Measurements from ENCODE around the gene ENTR1. TPM values are rescaled to one million over a fixed set of nuclear protein-coding genes. Genes with fewer than 3 reads are reported as not detected.

The ENTR1 gene
- total RNA-seq, 1 donor from 2014 or later = 37.6 TPM

DNA sequence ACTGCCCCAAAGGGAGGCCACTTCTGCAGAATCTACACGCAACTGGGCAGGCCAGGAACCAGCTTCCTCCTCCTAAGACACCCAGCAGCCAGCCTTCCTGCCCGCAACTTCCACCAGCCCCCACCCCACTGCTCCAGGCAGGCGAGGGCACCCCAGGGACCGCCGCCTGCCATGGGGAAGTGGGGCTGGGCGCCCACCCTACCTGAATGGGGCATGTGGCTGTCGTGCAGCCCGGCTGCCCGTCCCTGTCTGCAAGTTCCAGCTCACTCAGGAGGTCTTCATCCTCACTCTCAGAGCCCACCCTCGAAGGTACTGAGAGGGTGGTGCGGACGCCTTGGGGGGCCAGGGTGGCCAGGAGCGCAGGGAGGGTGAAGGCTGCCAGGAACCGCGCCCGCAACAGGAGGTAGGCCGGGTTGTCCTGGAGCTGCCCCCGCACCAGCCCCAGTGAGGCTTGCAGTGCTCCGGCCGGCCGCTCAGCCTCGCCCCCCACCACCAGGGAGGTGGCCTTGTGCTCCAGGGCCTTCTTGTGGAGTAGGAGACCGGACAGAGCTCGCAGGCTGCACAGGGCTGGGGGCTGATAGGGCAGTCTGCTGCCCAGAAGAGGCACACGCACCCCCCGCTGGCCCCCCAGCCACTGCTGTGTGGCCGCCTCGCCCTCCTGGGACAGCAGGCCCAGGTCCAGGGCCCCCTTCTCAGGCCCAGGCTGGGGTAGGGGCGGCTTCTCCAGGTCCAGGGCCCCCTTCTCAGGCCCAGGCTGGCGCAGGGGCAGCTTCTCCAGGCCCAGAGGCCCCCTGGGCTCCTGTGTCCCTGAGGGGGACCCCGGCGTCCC lies 32.9 kb downstream of the ENTR1 start:
- no peak for DNase-seq (ENCODE audit: low read depth, low spot score)

DNA sequence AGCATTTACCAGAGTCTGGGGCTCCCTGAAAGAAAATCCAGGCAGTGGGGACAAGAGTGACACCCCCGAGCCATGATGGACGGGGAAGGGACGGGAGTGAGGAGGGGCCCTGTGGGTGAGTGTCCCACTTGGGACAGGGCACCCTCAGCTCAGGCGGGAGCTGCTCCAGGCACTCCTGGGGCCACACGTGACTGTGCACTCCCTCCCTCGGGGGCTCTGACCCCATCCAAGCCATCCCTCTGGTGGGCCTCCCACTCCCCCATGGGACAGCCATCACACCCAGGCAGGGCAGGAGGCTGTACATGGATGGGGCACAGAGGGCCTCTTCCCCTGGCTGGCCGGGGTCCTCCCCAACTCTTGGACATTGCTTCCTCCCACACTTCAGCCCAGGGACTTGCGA lies 34.0 kb downstream of the ENTR1 start:
- DNase-seq (ENCODE audit: low read depth, low spot score) = no peak

DNA sequence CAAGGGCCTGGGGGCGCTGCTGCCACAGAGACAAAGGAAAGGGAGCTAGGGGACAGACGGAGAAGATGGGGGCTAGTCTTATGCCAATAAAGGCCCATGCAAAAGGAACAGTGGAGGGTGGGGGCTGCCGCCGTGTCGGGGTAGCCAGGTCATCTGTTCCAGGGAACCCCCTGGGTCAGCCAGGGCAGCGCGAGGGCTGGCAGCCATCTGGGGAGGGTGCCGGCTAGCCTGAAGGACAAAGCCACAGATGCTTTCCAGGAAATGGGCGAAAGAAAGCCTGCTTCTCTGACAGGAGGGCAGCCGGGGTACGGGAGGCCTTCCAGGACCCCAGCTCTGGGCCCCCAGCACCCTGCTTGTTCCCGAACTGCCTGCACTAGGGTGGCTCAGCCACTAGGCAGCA lies 35.3 kb downstream of the ENTR1 start:
- no peak for DNase-seq (ENCODE audit: low read depth, low spot score)

DNA sequence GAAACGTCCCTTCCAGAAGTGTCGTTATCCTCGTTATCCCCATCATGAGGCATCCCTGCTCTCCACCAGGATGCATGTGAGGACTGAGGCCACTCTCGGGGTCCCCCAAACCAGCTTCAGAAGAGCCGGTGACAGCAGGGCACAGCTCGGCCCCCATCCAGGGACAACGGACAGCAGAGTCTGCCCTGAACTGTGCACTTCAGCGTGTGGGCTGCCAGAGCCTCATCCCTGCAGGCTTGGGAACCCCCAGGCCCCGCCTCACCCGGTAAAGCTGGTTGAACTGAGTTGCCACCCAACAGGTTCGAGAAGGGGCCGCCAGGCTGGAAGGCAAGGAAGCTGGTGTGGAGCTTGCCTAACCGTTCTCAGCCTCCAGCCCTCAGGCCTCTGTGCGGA lies 36.2 kb downstream of the ENTR1 start:
- DNase-seq (ENCODE audit: low read depth, low spot score) = no peak

DNA sequence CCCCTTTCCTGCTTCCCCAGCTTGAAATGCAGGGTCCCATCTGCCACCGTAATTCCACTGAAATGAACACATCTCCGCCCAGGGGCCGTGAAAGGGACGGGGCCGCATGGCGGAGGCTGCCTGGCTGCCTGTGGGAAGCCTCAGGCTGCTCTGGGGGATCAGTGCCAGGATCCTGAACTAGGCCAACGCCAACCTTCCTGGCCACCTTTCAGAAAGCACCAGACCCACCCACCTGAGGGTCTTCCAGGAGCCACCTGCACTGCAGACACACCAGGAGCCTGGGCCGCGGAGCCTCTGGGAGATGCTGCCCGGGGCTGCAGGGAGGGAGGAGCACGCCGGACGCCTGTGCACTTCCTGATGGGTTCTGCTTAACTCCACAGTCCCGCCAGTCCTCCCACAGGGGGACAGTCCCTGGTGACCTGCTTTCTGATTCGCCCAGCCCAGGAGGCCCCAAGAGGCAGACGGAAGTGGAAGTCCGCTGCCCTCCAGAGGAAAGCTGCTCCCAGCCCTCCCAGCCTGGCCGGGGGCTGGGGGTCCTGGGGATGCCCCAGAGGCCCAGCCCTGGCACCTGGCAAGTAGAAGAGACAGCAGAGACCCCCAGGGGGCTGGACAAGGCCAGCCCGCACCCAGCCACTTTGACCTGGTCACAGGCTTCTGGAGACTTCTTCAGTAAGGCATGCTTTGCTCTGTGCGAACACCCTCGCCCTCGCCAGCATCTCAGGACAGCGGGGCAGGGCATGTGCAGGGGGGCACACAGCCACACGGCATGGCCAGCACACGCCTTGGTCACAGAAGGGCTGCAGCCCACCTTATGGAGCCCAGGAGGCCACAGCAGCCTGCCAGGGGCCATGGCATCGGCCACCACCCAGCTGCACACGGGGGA lies 36.9 kb downstream of the ENTR1 start, which contains the start of gene CARD9:
TSS of gene CARD9 (minus strand) at position 370 of the 883 bp plus-strand sequence. CDS start 1,591 bp downstream, outside the sequence.
- DNase-seq (ENCODE audit: low read depth, low spot score) = no peak

DNA sequence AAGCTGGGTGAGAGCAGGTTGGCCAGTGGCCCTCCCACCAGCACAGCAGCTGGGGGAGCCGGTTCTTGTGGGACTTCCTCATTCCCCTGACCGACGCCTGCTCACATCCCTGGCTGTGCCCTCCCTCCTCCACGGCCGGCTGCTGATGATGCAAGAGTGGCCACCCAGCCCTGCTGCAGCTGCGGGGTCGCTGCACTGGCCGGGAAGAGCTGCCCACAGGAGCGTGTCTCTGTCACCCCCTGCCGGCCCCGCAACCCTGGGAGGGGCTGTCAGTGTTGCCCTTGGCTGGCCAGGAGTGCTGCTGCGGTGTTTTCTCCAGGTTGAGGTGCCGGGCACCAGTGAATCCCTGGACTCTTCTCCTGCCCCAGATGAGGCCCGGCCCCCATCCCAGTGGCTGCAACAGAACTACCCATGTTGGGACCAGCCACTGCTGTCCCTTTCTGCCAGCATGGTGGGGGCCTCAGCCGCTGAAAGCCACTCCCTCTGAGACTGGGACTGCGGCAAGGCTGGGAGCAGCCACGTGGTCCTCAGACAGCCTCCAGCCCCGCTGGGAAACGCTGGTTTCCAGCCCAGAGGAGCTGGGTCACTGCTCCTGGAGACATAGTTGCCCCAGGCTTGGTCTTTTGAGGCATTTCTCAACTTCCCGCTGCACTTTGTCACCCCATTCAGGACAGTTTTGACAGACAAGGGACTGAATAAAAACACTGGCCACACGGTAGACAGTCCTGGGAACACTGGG lies 37.7 kb downstream of the ENTR1 start:
- DNase-seq (ENCODE audit: low read depth, low spot score) = no peak

DNA sequence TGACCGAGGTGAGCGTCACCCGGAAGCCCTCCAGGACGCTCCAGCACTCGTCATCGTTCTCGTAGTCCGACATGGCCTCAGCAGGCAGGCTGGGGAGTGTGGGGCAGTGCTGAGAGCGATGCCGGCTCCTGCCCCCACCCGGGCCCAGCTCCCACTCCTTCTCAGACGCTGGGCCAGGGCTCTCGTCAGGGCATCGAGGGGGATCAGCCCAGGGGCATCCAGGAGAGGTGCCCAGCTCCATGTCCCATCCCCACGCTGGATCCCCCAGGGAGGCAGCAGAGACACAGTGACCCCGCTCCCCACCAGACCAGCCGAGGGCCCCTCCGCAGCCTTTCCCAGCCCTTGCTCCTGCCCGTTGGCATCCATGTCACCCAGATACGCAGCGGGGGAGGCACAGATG lies 38.4 kb downstream of the ENTR1 start:
- no peak for DNase-seq (ENCODE audit: low read depth, low spot score)

DNA sequence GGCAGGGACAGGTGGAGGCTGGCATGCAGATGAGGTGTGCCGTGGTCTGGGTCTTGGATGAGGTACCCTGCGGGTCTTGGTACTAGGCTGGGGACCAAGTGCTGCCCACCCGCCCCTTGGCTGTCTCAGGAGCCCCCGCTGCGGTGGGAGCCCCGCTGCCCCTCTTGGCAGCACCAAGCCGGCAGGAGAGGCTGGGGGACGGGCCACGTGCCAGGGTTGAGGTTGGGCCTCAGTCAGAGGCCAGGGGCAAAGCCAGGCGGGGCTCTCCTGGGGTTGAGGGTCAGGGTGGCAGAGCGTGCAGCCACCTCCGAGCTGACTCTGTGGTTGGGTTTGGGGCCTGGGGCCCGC lies 38.9 kb downstream of the ENTR1 start:
- DNase-seq (ENCODE audit: low read depth, low spot score) = no peak

DNA sequence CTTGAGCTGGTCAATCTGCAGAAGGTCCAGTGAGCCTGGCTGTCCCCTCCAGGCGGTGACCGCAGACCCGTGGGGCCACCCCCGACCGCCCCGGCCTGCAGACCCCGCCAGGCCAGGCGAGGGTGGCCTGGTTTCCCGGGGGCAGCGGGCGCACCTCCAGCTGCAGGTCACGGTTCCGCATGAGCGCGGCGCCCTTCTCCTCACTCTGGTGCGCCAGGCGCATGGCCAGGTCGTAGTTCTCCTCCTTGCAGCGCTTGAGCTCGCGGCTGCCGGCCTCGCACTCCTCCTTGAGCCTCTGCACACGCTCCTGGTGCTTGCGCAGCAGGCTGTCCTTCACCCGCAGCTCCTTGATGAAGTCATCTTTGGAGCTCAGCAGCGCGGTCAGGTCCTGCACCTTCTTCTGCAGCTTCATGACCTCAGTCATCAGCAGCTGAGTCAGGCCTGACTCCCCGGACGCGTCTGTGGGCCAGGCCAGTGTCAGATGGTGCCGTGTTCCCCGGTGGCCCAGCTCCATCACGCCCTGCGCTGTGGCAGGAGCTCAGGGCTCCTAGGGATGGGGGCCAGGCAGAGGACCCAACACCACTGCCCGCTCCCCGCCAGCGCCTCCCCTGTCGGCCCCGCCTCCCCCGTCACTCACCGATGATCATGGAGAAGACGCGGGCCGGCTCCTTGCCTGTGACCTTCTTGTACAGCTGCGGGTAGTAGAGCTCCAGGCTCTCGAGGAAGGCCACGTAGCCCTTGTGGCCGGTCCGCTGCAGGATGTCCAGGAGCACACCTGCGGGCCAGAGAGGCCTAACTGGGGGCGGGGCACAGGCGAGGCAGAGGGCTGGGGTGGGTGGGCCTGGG lies 39.5 kb downstream of the ENTR1 start:
- no peak for DNase-seq (ENCODE audit: low read depth, low spot score)

DNA sequence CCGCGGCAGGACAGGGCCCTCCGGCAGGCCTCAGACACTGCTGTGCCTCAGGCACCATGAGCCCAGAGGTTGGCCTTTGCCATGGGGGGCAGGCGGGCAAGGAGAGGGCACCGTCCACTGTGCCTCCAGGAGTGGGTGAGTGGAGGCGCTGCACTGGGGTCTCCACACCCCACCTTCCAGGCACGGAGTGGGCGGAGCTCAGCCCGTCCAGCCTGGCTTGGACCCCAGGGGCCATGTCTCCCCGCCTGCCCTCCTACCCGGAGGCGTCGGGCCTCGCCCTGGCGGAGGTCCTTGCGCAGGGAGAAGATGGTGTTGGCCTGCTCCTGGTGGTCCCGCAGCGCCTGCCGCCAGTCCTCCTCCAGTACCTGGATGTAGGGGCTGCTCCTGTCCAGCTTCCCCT lies 40.4 kb downstream of the ENTR1 start:
- DNase-seq (ENCODE audit: low read depth, low spot score) = no peak

DNA sequence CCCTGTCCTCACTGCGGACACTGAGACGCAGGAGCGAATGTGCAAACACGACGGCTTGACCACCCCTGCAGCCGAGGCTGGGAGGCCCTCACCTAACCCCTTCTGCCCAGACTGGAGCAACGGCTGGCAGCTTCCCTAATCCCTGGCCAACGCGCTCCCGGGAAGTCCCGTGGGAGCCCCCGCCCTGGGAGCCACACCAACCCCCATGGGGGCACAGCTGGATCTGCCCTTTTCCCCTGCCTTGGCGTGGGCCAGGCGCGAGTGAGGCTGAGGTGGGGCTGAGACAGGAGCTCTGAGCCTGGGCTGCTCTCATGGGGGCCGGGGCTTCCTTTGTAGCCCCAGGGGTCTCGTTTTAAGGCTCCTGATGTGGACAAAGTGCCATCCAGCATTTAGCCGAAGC lies 42.2 kb downstream of the ENTR1 start:
- DNase-seq (ENCODE audit: low read depth, low spot score) = no peak

DNA sequence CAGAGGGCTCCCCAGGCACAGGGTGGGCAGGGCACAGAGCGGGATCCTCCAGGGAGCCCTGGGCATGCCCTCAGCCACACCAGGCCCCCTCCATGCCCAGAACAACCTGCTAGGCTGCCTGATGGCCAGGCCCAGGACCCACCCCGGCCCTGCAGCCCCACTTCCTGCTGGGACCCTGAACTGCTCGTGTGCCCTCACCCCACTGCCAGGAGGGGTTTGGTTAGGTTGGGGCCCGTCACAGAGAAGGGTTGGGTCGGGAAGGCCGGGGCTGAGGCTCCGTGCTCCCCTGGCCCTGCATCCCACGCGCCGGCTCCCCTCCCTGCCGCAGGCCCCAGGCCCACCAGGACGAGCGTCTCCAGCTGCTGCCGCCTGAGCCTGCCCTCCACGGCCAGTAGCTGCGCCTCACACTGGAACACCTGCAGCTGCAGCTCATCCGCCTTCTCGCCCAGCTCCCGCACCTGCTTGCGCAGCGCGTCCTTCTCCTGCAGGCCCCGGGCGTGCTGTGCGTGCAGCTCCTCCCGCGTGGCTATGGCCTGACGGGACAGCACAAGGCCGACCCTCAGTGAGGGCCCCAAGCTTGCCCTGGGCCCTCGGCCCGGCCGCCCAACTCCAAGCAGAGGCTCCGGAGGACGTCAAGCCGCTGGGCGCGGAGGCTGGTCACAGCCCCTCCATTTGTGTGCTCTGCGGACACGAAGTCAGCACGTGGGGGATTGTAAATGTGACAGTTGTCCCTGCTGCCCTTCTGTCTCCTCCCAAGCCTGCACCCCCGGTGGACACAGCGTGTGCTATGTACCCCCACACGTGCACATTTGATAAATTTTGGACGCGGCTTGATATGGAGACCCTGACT lies 42.9 kb downstream of the ENTR1 start:
- no peak for DNase-seq (ENCODE audit: low read depth, low spot score)

DNA sequence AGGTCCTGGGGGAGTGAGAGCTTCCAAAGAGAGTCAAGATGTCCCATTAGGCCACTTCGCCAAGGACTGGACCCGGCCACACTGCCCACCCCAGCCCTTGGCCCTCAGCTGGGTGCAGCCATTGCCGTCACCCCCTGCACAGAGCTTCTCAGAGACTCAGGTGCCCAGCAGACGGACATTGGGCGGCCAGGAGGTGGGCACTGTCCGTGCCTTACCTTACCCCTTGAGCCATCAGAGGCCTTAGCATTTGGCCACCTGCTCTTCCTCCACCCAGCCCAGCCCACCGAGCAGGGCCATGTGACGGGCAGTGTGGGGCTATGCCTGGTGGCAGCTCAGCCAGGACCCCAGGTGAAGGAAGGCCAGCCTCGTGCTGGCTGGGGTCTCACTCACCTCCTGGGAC lies 43.6 kb downstream of the ENTR1 start:
- no peak for DNase-seq (ENCODE audit: low read depth, low spot score)

DNA sequence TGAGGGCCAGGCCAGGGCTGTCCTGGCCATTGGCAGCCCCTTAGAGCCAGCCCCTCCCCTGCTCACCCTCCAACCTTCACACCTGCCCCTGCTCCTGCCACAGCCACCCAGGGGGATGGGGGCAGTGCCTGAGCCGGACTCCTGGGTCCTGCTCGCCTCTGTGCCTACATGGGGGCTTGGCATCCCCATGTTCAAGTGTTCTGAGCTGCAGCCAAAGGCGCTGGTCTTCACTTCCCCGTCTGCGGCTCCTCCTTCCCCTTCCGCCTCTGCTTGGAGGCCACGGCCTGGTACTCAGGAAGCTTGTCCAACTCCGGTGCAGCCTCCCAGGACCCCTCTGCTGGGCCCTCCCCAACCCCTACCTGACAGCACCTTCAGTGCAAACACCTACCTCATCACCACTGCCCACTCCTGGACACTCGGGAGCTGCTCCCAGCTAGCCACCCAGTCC lies 44.6 kb downstream of the ENTR1 start:
- no peak for DNase-seq (ENCODE audit: low read depth, low spot score)

DNA sequence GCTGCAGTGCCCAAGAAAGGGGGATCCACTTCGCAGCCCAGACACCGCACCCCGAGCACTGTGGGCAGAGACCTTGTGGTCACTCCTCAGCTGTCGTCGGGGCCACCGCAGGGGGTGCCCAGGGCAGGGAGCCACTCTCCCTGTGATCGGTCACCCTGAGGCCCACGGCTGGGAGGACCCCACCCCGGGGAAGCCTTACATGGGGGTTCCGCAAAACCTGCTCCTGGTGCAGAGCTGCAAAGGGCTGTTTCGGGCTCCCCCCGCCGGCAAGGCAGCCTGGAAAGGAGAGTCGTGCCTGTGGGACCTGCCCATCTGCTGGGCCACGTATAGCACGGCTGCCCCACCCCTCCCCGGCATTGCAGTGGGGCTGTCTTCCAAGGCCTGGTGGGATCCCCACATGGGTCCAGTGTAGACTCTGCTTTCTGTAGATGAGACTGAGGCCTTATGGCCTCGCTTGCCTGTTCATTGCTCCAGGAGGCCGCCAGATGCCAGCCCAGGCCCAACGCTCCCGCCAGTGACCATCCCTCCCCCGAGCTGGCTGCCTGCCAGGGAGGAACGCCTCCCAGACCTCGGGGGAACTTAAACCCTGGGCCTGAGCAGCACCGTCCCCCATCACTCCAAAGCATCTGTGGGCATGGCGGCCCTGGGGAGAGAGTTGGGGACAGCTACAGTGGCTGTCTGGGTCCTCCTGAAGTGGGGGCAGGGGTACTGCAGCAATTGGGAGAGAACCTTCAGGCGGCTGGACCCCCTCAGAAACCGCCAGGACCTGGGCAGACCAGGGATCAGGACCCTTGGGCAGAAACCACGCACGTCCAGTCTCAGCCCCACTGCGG lies 45.3 kb downstream of the ENTR1 start:
- DNase-seq (ENCODE audit: low read depth, low spot score) = no peak

DNA sequence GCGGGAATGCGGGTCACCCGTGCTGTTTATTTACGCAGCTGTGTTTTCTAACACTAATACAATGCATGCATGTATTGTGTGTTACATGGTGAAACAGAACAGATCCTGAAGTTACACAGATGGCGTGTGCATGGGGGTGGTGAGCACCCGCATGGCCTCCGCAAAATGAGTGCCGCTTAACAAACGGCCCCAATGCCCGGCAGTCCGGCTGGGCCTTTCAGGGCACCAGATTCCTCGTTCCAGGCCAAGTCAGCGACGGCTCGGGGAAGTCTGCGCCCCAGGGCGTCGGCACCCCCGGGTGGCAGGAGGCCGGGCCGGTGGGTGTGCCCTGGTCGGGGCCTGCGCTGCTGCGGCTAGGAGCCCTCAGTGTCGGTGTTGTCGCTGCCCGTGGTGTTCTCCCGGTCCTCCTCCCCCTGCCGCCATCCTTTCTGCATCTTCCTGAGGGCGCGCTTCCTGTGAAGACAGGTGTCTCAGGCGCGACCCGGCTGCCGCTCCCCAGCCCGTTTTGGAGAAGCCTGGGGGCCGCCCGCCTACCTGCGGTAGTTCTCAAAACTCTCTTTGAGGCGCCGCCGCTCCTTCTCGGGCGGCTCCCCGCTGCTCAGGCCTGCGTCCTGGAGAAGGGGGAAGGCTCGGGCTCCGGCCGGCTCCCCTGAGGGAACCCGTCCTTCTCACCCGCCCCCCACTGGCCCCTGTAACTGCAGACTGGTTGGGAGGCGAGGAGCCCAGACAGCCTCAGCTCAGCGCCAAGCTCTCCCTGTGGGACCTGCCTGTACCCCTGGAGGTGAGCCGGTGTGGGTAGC lies 46.3 kb downstream of the ENTR1 start:
- no peak for DNase-seq (ENCODE audit: low read depth, low spot score)

DNA sequence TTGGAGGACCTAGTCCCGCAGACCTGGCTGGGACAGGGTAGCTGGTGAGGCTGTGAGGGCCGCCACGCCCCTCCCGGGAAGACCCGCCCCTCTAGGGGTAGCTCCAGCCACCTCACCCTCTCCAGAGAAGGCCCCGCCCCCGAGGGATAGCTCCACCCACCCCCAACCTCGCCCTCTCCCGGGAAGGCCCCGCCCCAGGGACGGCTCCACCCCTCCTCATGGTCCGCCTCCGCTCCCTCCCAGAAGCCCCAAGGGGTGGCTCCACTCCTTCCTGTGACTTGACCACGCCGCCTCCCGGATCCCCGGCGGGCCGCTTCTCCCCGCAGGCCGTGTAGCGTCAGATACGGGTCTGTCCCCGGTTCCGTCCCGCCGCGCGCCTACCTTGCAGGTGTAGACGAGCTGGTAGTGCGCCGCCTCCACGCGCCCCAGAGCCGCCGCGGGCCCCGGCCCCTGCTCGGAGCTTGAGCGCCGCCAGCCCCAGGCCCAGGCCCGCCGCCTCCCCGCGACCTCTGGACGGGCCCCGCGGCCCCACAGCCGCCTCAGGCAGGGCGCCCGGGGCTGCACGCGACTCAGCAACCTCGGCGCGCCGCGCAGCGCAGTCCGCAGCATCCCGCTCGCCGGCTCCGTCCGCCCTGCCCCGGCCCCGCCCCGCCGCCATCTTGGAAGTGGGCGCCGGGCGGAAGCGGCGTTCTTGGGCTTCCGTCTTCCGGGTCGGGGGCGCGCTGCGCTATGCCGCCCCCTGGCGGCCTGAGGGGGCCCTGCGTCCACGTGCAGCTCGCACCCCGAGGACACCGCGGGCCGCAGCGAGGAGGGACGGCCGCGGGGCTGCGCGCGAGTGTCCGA lies 47.1 kb downstream of the ENTR1 start, which contains the start of gene DNLZ:
TSS of gene DNLZ (minus strand) at position 639 of the 843 bp plus-strand sequence. CDS start at position 609, 30 bp downstream.
- peak; percentile 81 for DNase-seq (ENCODE audit: low read depth, low spot score)

Measured in pulmonary artery endothelial cell (primary cell).